Esophagus muscularis mucosa (tissue), 3 donors: Measurements from ENCODE around the gene GNG2.

Experiments used
- CTCF ChIP-seq, 3 experiments: fragments of 200-600 bp in 2 of 3; fragments of 450-650 bp in 1 of 3; sonication (generic) in 2 of 3; IDR thresholded peaks; one replicate each; pipeline ENCODE4 v1.5.1; 2017 to 2019; ENCODE audit warnings: antibody characterized with exemption in 3 of 3, mild to moderate bottlenecking in 2 of 3, moderate library complexity in 1 of 3
- POLR2A ChIP-seq: fragments of 450-650 bp; IDR thresholded peaks from one replicate; pipeline ENCODE4 v1.6.1; 2017; ENCODE audit warnings: antibody characterized with exemption, moderate library complexity, mild to moderate bottlenecking, low read depth
- POLR2AphosphoS5 ChIP-seq, 2 donors: sonication (generic); formaldehyde crosslinking; IDR thresholded peaks; one replicate each; pipeline ENCODE4 v1.6.1; 2017; ENCODE audit warnings: antibody characterized with exemption in 2 of 2

- TF ChIP-seq CTCF (IDR thresholded peaks at IDR 0.05) (no peak), POLR2AphosphoS5 (IDR thresholded peaks at IDR 0.05) (no peak), POLR2A (no peak)
Measured at GRCh38 chr14:52000696-52001095, 140.3 kb downstream of the GNG2 start.
